Measurements from ENCODE around the gene ENTR1.

ENTR1 gene

GRCh38 chr9:136394312-136395019 is 15.9 kb downstream of the ENTR1 start:
- no peak for DNase-seq

- DNase-seq, result no peak
Measured at GRCh38 chr9:136393531-136393930, 16.9 kb downstream of the ENTR1 start.

DNA sequence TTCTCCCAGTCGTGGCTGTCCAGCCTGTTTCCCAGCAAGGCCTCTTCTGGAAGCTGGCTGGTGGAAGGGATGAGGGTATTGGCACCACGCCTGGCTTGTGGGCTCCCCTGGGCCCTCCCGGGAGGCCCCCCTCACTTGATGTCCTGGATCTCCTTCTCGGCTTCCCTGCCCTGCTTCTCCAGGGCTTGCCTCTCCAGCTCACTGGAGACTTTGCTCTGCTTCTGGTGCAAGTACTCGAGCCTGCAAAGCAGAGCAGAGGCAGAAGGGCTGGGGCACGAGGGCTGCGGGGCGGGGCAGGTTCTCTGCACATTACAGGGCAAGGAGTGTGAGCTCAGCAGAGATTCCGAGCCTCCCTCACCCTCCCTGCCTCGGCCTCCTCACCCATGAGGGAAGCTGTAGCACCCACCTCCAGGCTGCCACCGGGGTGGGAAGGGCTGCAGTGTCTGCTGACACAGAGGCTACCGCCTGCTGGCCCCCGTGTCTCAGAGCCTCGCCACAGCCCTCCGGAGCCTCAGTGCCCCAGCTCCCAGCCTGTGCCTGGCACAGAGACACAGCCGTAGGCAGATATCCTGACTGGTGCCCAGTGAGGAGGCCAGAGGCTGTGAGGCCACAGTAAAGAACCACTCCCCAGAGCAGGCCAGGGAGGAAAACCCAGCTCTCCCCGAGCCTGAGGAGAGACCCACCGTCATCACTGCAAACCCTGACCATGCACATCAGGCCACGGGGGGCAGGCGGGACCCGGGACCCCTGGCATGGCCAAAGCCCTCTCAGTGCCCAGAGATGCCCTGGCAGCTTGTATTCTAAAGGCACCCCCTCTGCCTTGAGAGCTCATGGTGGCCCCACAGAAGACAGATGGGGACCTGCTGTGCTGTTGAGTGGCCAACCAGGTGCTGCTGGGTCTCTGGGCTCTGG is 17.6 kb downstream of the ENTR1 start:
- DNase-seq, result no peak

GRCh38 chr9:136391737-136392537 is 18.5 kb downstream of the ENTR1 start:
- no peak for DNase-seq

DNA sequence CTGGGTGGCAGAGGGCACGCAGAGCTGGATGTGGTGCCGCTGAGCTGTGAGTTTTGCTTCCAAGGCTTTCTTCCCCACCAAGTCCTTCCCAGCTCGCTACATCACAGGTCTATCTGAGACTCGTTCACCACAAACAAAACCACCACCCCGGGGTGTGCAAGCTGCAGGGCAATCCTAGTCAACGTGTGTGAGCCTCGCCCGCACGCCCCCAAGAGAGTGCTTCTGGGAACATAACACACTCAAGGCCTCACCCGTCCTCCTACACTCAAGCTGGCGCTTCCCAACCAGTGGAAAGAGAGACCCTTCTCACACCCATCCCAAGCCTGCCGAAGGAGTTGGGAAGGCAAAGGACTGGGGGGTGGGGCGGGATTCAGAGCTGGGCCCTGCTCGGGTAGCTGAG is 21.0 kb downstream of the ENTR1 start:
- no peak for DNase-seq

- no peak for DNase-seq
Measured at GRCh38 chr9:136387217-136387616, 23.2 kb downstream of the ENTR1 start.

- no peak for DNase-seq
Measured at GRCh38 chr9:136386018-136386417, 24.4 kb downstream of the ENTR1 start.

DNA sequence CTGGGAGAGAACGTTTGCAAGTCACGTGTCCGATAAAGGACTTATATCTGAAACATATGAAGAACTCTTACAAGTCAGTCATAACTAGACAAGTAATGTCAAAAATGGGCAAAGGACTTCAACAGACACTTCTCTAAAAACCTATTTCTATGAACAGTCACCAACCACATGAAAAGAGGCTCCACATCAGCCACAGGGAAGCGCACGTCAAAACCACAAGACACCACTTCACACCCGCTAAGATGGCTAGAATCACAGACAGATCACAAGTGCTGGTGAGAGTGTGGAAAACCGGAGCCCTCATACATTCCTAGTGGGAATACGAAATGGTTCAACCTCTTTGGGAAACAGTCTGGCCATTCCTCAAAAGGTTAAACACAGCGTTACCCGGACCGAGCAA is 25.4 kb downstream of the ENTR1 start:
- DNase-seq, result no peak

DNA sequence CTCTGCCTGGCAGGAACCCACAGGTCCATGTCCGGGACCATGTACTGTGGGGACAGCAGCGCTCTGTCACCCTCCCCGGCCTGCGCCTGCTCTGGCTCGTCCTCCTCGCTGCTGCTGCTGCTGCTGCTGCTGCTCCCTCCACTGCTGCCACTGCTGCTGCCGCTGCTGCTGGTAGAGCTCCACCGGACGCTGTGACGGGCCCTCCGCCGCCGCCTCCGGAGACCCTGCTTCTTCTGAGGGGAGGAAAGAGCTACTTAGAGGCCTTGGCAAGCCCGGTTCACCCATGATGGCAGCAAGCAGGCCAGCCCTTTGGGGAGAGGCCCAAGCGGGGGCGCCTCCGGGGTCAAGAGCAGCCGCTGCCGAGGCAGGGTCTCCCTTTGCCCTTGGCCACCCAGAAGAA is 27.0 kb downstream of the ENTR1 start:
- no peak for DNase-seq

- no peak for DNase-seq
Measured at GRCh38 chr9:136381966-136382513, 28.4 kb downstream of the ENTR1 start.

DNA sequence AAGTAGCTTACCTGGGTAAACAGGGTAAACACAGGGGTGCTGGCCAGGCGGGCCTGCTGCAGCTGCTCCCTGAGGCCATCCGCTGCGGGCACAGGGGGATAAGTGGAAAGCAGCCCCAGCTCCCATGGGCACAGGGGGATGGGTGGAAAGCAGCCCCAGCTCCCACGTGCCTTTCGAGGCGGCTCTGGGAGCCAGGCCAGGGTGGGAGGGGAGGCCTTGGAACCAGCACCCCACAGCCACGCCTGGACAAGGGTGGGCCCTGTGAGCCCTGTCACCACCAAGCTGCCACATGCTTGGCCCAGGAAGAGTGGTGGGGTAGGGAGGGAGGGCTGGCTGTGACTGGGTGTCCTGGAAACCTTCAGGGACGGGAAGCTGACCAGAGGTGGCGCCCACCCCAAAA is 29.1 kb downstream of the ENTR1 start:
- DNase-seq, result no peak

GRCh38 chr9:136380381-136380780 is 30.0 kb downstream of the ENTR1 start:
- DNase-seq, result no peak

DNA sequence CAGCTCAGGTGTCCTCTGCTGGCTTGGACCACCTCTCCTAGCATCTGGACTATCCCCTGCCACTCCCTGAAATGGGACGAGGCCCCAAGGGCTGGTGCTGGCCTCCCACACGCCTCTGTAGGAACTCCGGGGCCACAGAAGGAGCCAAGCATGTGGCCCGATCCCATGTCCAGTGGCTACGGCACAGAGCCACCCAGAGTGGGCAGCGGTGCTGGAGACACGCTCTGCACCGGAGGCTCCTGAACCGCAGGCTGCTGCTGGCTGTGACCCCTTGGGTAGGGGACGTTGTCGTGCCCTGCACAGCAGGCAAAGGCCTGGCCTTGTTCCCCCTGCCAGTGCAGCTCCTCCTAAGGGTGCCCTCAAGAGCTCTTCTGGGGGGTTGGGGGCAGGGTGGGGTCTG is 30.5 kb downstream of the ENTR1 start:
- no peak for DNase-seq

GRCh38 chr9:136379401-136379800 is 31.0 kb downstream of the ENTR1 start:
- no peak for DNase-seq

- no peak for DNase-seq
Measured at GRCh38 chr9:136379003-136379287, 31.5 kb downstream of the ENTR1 start.

GRCh38 chr9:136378170-136379002 is 32.0 kb downstream of the ENTR1 start:
- DNase-seq, result no peak

DNA sequence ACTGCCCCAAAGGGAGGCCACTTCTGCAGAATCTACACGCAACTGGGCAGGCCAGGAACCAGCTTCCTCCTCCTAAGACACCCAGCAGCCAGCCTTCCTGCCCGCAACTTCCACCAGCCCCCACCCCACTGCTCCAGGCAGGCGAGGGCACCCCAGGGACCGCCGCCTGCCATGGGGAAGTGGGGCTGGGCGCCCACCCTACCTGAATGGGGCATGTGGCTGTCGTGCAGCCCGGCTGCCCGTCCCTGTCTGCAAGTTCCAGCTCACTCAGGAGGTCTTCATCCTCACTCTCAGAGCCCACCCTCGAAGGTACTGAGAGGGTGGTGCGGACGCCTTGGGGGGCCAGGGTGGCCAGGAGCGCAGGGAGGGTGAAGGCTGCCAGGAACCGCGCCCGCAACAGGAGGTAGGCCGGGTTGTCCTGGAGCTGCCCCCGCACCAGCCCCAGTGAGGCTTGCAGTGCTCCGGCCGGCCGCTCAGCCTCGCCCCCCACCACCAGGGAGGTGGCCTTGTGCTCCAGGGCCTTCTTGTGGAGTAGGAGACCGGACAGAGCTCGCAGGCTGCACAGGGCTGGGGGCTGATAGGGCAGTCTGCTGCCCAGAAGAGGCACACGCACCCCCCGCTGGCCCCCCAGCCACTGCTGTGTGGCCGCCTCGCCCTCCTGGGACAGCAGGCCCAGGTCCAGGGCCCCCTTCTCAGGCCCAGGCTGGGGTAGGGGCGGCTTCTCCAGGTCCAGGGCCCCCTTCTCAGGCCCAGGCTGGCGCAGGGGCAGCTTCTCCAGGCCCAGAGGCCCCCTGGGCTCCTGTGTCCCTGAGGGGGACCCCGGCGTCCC is 32.9 kb downstream of the ENTR1 start:
- DNase-seq, result no peak

DNA sequence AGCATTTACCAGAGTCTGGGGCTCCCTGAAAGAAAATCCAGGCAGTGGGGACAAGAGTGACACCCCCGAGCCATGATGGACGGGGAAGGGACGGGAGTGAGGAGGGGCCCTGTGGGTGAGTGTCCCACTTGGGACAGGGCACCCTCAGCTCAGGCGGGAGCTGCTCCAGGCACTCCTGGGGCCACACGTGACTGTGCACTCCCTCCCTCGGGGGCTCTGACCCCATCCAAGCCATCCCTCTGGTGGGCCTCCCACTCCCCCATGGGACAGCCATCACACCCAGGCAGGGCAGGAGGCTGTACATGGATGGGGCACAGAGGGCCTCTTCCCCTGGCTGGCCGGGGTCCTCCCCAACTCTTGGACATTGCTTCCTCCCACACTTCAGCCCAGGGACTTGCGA is 34.0 kb downstream of the ENTR1 start:
- no peak for DNase-seq

DNA sequence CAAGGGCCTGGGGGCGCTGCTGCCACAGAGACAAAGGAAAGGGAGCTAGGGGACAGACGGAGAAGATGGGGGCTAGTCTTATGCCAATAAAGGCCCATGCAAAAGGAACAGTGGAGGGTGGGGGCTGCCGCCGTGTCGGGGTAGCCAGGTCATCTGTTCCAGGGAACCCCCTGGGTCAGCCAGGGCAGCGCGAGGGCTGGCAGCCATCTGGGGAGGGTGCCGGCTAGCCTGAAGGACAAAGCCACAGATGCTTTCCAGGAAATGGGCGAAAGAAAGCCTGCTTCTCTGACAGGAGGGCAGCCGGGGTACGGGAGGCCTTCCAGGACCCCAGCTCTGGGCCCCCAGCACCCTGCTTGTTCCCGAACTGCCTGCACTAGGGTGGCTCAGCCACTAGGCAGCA is 35.3 kb downstream of the ENTR1 start:
- no peak for DNase-seq

DNA sequence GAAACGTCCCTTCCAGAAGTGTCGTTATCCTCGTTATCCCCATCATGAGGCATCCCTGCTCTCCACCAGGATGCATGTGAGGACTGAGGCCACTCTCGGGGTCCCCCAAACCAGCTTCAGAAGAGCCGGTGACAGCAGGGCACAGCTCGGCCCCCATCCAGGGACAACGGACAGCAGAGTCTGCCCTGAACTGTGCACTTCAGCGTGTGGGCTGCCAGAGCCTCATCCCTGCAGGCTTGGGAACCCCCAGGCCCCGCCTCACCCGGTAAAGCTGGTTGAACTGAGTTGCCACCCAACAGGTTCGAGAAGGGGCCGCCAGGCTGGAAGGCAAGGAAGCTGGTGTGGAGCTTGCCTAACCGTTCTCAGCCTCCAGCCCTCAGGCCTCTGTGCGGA is 36.2 kb downstream of the ENTR1 start:
- DNase-seq, result no peak

All from NCI-H2081 treated with DMSO at 0.1 percent for 48 hours (cell line).